PC-3 (cell line): ENCODE data around the gene RBAK. TPM values are rescaled to one million over a fixed set of nuclear protein-coding genes. Genes with fewer than 3 reads are reported as not detected.

Source experiments
- ATAC-seq: fragments of 200-7000 bp; cut with Tn5 transposase; 2 replicates; pipeline ENCODE4 v1.9.1; 2020; ENCODE audit warnings: mild to moderate bottlenecking, moderate library complexity
- BruUV-seq: library from RNA; stranded (reverse); fragments of 400-500 nt; replicated peaks from 2 replicates; lab custom pipeline; 2021; lab: Mats Ljungman, UMichigan
- CTCF ChIA-PET: fragments of 300-600 bp; sonication (Branson Sonifier 250); formaldehyde crosslinking; loops from one replicate; lab custom pipeline; 2022; ENCODE audit warnings: antibody characterized with exemption; lab: Charles Lee
- POLR2A ChIA-PET: fragments of 300-600 bp; sonication (Branson Sonifier 250); formaldehyde crosslinking; loops from one replicate; lab custom pipeline; 2022; ENCODE audit warnings: antibody characterized with exemption; ENCODE audit not compliant: unreplicated experiment; lab: Charles Lee
- DNase-seq: peaks from one replicate; pipeline ENCODE4 v3.0.0-alpha.2; 2015
- H2AFZ ChIP-seq: fragments of 300-600 bp; sonication (generic); 2 replicates; pipeline ENCODE4 v1.6.0; 2016; ENCODE audit warnings: antibody characterized with exemption, low read length
- H3F3A ChIP-seq: fragments of 300-600 bp; sonication (generic); one replicate; pipeline ENCODE4 v1.6.0; 2017; ENCODE audit warnings: antibody characterized with exemption, low read length, control low read depth, mild to moderate bottlenecking; ENCODE audit not compliant: unreplicated experiment
- H3K27ac ChIP-seq: fragments of 300-600 bp; sonication (generic); 2 replicates; pipeline ENCODE4 v1.5.1; 2016; ENCODE audit warnings: mild to moderate bottlenecking, low read length
- H3K27me3 ChIP-seq: fragments of 300-600 bp; sonication (generic); 2 replicates; pipeline ENCODE4 v1.6.1; 2016; ENCODE audit warnings: low read length, mixed read lengths
- H3K36me3 ChIP-seq: fragments of 300-600 bp; sonication (generic); 2 replicates; pipeline ENCODE4 v1.6.1; 2016; ENCODE audit warnings: low read depth, mixed run types, low read length, mixed read lengths
- H3K4me1 ChIP-seq: fragments of 300-600 bp; sonication (generic); 2 replicates; pipeline ENCODE4 v1.5.1; 2016; ENCODE audit warnings: low read length; ENCODE audit not compliant: insufficient read depth
- H3K4me2 ChIP-seq: fragments of 300-600 bp; sonication (generic); 2 replicates; pipeline ENCODE4 v1.6.0; 2016; ENCODE audit warnings: low read length
- H3K4me3 ChIP-seq: fragments of 300-600 bp; sonication (generic); 2 replicates; pipeline ENCODE4 v1.5.1; 2016; ENCODE audit warnings: mild to moderate bottlenecking, low read length, mixed read lengths
- H3K79me2 ChIP-seq: fragments of 300-600 bp; sonication (generic); 2 replicates; pipeline ENCODE4 v1.6.1; 2017; ENCODE audit warnings: low read length, mixed read lengths
- H3K9ac ChIP-seq: fragments of 300-600 bp; sonication (generic); 2 replicates; pipeline ENCODE4 v1.6.0; 2016; ENCODE audit warnings: mild to moderate bottlenecking, low read length
- H3K9me2 ChIP-seq: fragments of 300-600 bp; sonication (generic); replicated peaks from 2 replicates; pipeline ENCODE4 v1.6.1; 2016; ENCODE audit warnings: mixed run types, low read length, mixed read lengths
- H3K9me3 ChIP-seq: fragments of 300-600 bp; sonication (generic); 2 replicates; pipeline ENCODE4 v1.6.1; 2016; ENCODE audit warnings: low read length, mixed read lengths
- H4K20me1 ChIP-seq: fragments of 300-600 bp; sonication (generic); 2 replicates; pipeline ENCODE4 v1.6.1; 2016; ENCODE audit warnings: low read length, mixed read lengths
- EZH2 ChIP-seq: fragments of 300-600 bp; sonication (generic); IDR thresholded peaks from one replicate; pipeline ENCODE4 v1.6.1; 2017; ENCODE audit warnings: antibody characterized with exemption, mild to moderate bottlenecking, low read length; ENCODE audit not compliant: unreplicated experiment
- EZH2phosphoT487 ChIP-seq: fragments of 300-600 bp; sonication (generic); IDR thresholded peaks from 2 replicates; pipeline ENCODE4 v1.6.1; 2018; ENCODE audit warnings: mild to moderate bottlenecking, antibody characterized with exemption, low read length, borderline replicate concordance
- intact Hi-C: fragments of 100-400 bp; cut with micrococcal nuclease; formaldehyde crosslinking; loops from 2 replicates; pipeline ENCODE4 v1.9.0; 2023
- total RNA-seq: library from RNA; depleted of rRNA; stranded (reverse); fragments of >200 nt; gene quantifications from 2 replicates; pipeline ENCODE4 v1.2.3, GENCODE V29; 2014
- TF ChIP-seq, protein P1 (sequence below): fragments of 300-600 bp; sonication (generic); conservative IDR thresholded peaks from 2 replicates; pipeline ENCODE4 v1.5.1; 2017; ENCODE audit warnings: antibody characterized with exemption, low read depth, mild to moderate bottlenecking, low read length

Gene RBAK
- total RNA-seq, 1 experiment from 2014 or later, result 7.0 TPM

DNA sequence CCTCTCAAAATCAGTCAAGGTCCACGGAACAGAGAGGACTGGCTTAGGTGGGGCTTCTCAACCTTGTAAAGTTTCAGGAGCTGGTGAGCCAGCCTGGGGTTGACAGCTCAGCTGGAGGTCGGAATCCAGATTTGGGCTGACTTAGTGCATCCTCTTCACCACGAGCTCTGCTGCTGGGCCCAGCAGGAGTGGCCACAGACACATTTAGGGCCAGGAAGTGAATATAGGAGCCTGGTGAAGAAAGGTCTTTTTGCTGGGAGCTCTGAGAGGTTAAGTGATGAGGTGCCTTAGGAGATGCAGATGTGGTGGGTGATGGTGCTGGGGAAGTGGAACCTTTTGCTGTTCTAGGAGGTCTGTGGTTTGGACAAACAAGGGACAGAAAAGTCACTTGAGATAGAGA lies 47.4 kb upstream of the RBAK start:
- no peaks in the 10 kb centered on the region for H3K4me1 ChIP-seq
- H3K4me2 ChIP-seq, result no peak overlapping the region
- no peak overlapping the region for H3K27ac ChIP-seq
- no peaks in the 10 kb centered on the region for H3K9me2 ChIP-seq
- no peak for DNase-seq
- no peak for TF ChIP-seq EZH2
- TF ChIP-seq EZH2phosphoT487, result no peak
- TF ChIP-seq, protein P1, sequence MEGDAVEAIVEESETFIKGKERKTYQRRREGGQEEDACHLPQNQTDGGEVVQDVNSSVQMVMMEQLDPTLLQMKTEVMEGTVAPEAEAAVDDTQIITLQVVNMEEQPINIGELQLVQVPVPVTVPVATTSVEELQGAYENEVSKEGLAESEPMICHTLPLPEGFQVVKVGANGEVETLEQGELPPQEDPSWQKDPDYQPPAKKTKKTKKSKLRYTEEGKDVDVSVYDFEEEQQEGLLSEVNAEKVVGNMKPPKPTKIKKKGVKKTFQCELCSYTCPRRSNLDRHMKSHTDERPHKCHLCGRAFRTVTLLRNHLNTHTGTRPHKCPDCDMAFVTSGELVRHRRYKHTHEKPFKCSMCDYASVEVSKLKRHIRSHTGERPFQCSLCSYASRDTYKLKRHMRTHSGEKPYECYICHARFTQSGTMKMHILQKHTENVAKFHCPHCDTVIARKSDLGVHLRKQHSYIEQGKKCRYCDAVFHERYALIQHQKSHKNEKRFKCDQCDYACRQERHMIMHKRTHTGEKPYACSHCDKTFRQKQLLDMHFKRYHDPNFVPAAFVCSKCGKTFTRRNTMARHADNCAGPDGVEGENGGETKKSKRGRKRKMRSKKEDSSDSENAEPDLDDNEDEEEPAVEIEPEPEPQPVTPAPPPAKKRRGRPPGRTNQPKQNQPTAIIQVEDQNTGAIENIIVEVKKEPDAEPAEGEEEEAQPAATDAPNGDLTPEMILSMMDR, result no peak
- no peak overlapping the region for H3K4me3 ChIP-seq
- H2AFZ ChIP-seq, result no peak overlapping the region
- no peak overlapping the region for H3K9ac ChIP-seq
- BruUV-seq, result no TSS peak
- intact Hi-C loops, result no loop called here
- H3K79me2 ChIP-seq, result no peaks in the 10 kb centered on the region
- peaks cover 3% of the 10 kb centered on the region; the same call in 1 of the 2 replicates for H3K36me3 ChIP-seq
- no peak for ATAC-seq
- H3K27me3 ChIP-seq, result no peaks in the 10 kb centered on the region
- no peaks in the 10 kb centered on the region for H3K9me3 ChIP-seq
- ChIA-PET POLR2A (no interaction called here), CTCF (no interaction called here)
- no peaks in the 10 kb centered on the region for H3F3A ChIP-seq
- H4K20me1 ChIP-seq, result no peaks in the 10 kb centered on the region

DNA sequence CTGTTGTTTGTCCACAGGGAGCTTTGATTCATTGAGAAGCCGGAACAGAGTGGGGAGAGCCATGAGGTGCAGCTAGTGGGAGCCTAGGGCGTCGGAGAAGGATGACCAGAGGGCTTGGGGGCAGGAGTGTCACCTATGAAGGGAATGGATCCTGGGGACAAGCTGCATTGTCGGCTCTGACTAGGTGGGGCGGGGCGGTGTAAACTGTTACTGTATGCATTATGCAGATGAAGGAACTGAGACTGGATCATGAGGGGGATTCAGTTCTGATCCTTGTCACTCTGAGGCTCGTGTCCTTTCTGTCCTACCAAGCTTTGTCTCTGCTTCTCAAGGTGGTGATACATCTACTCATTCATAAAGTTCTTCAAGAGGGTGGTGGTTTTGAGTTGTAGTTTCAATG lies 46.8 kb upstream of the RBAK start:
- DNase-seq (no peak), ATAC-seq (no peak)
- no peaks in the 10 kb centered on the region for H3K79me2 ChIP-seq
- no peaks in the 10 kb centered on the region for H3K9me3 ChIP-seq
- H3K4me1 ChIP-seq, result no peaks in the 10 kb centered on the region
- no TSS peak for BruUV-seq
- no peaks in the 10 kb centered on the region for H4K20me1 ChIP-seq
- no peaks in the 10 kb centered on the region for H3K27me3 ChIP-seq
- no peaks in the 10 kb centered on the region for H3F3A ChIP-seq
- H3K27ac ChIP-seq, result no peak overlapping the region
- no peak overlapping the region for H3K9ac ChIP-seq
- TF ChIP-seq EZH2 (no peak), EZH2phosphoT487 (no peak)
- TF ChIP-seq, protein P1, result no peak
- H3K4me3 ChIP-seq, result no peak overlapping the region
- H3K9me2 ChIP-seq, result no peaks in the 10 kb centered on the region
- intact Hi-C loops, result no loop called here
- POLR2A ChIA-PET, result no interaction called here
- peaks cover 3% of the 10 kb centered on the region; the same call in 1 of the 2 replicates for H3K36me3 ChIP-seq
- no peak overlapping the region for H2AFZ ChIP-seq
- no peak overlapping the region for H3K4me2 ChIP-seq
- CTCF ChIA-PET, result no interaction called here

- Histone ChIP-seq H3K4me2 (no peak overlapping the region), H3F3A (no peaks in the 10 kb centered on the region), H3K9me3 (no peaks in the 10 kb centered on the region), H3K79me2 (no peaks in the 10 kb centered on the region), H3K27ac (no peak overlapping the region), H3K9ac (no peak overlapping the region), H2AFZ (no peak overlapping the region), H3K36me3 (peaks cover 3% of the 10 kb centered on the region; the same call in 1 of the 2 replicates), H4K20me1 (no peaks in the 10 kb centered on the region), H3K4me3 (no peak overlapping the region), H3K27me3 (no peaks in the 10 kb centered on the region), H3K4me1 (no peaks in the 10 kb centered on the region), H3K9me2 (no peaks in the 10 kb centered on the region)
- ChIA-PET POLR2A (no interaction called here), CTCF (no interaction called here)
- intact Hi-C loops, result no loop called here
- DNase-seq (no peak), ATAC-seq (no peak)
- BruUV-seq, result TSS peak; percentile 17
- TF ChIP-seq, protein P1, result no peak
- TF ChIP-seq EZH2 (no peak), EZH2phosphoT487 (no peak)
These were observed 46.2 kb upstream of the RBAK start for GRCh38 chr7:4999369-4999950.
